Activated naive CD4-positive, alpha-beta T cell treated with anti-CD3 and anti-CD28 coated beads for 36 hours (primary cell): ENCODE data around the gene ZFP36L1. TPM values are rescaled to one million over a fixed set of nuclear protein-coding genes. Genes with fewer than 3 reads are reported as not detected.

ENCODE experiments used
- CTCF ChIA-PET: fragments of 350-600 bp; sonication (Branson Sonifier 250); formaldehyde crosslinking; loops from one replicate; lab custom pipeline; 2021; ENCODE audit warnings: antibody characterized with exemption; lab: Charles Lee
- DNase-seq: peaks from one replicate; pipeline ENCODE4 v3.0.0-alpha.2; 2020
- H3K27ac Mint-ChIP-seq: one replicate; pipeline ENCODE4 v1.8.0; 2021; ENCODE audit warnings: mild to moderate bottlenecking, mixed read lengths
- H3K27me3 Mint-ChIP-seq: one replicate; pipeline ENCODE4 v1.8.0; 2021; ENCODE audit warnings: low read depth, mixed read lengths
- H3K36me3 Mint-ChIP-seq: one replicate; pipeline ENCODE4 v1.8.0; 2021; ENCODE audit warnings: low read depth, mixed read lengths
- H3K4me1 Mint-ChIP-seq: one replicate; pipeline ENCODE4 v1.8.0; 2021; ENCODE audit warnings: low read depth, mixed read lengths
- H3K4me3 Mint-ChIP-seq: one replicate; pipeline ENCODE4 v1.8.0; 2021; ENCODE audit warnings: mild to moderate bottlenecking, moderate library complexity, mixed read lengths
- H3K9me3 Mint-ChIP-seq: one replicate; pipeline ENCODE4 v1.8.0; 2021; ENCODE audit warnings: mixed read lengths
- intact Hi-C: fragments of 100-400 bp; cut with micrococcal nuclease; formaldehyde crosslinking; loops from one replicate; pipeline ENCODE4 v1.15.1; 2023
- total RNA-seq, 2 experiments: library from RNA; stranded (reverse); gene quantifications; one replicate each; pipeline ENCODE4 v1.2.3, GENCODE V29; 2021

Gene ZFP36L1
- total RNA-seq, 2 experiments from 2014 or later, result 76.8 to 85.1 TPM

DNA sequence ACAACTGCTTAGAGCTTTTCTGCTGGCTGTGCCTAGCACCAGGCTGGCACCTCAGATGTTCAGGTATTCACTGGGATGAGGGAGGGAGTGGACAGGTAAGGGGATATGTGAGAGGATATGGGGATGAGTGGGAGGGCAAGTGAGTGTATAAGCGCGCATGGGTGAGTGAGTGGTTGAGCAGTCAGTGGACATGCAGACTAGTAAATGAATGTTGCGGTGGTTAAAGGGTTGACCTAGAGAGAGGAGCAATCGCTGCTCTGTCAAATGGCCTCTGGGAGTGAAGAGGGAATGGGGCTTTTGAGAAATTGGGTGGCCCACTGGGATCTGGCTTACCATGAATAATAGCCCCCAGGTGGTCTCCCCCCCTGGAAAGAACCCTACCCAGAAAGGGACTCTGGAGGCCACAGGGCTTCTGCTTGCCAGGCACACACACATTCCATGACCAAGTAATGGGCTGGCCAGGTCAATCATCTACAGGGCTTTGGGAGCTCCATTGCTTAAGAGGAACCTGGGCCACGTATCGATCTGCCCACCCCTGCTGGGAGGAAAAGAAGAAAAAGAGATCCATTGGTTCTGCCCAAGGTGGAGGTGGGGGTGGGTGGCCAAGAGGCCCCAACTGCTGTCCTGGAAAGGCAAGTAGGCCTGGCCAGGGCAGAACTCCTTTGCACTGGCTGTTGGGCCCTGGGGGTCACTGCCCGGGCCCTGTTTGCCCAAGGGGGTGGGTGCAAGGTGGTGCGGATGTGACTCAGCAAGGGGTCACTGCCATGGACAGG lies 30.8 kb upstream of the ZFP36L1 start:
- Mint-ChIP-seq H3K4me3 (no peak overlapping the region), H3K27ac (no peak overlapping the region), H3K4me1 (peaks cover 39% of the 10 kb centered on the region), H3K27me3 (no peaks in the 10 kb centered on the region), H3K9me3 (no peaks in the 10 kb centered on the region), H3K36me3 (no peaks in the 10 kb centered on the region)
- no peak for DNase-seq
- CTCF ChIA-PET, result interaction anchor here (0.5 to 5.8 kb wide), 5 partner anchors 11 to 575 kb away, joined by 3 to 47 read pairs (median 3); no protein-coding TSS in a partner anchor
- intact Hi-C loops, result no loop called here

DNA sequence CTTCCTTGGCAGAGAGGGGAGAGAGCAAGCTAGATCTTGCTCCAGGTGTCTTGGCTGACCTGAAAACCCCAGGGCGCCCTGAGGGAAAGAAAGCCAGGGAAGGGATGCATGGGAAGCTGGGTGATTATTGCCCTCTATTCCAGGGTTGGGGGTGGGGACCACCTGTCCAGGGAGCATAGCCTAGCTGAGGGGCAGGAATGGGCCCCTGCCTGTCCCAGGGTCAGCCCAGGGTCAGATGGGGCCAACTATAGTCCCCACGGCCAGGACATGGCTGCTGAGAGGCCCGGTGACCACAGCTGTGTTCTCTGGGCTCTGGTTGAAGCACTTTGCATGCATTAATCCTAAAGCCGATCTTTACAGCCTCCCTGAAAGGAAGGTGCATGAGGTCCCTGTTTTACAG lies 30.1 kb upstream of the ZFP36L1 start:
- intact Hi-C loops, result no loop called here
- DNase-seq, result no peak
- H3K4me3 Mint-ChIP-seq, result no peak overlapping the region

DNA sequence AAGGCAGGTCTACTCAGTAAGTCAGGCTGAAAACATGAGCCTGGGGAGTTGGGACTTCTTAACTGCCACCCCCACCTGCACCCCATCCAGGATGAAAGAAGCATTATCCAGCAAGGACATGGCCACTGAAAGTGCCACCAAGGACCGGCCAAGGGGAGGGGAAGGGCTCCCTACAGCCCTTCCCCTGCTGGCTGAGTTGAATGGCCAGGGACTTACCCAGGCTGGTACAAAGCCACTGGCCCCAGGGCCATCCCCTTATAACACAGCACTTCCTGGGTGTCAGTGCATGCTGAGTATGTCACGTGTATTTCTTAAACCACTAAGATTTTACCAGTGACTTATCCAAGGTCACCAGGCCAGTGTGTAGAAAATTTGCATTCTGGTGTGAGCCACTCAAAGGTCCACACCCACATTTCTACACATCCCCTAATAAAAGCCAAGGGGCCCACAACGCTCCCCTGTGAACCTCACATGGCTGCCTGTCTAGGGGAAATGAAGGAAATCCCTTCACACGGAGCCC lies 29.3 kb upstream of the ZFP36L1 start:
- no peaks in the 10 kb centered on the region for H3K36me3 Mint-ChIP-seq
- peaks cover 45% of the 10 kb centered on the region for H3K4me1 Mint-ChIP-seq
- no peaks in the 10 kb centered on the region for H3K9me3 Mint-ChIP-seq
- H3K4me3 Mint-ChIP-seq, result no peak overlapping the region
- H3K27ac Mint-ChIP-seq, result no peak overlapping the region
- CTCF ChIA-PET, result interaction anchor here (5.8 to 13.2 kb wide), 2 partner anchors 21 to 37 kb away, joined by 47 to 270 read pairs; partner anchors contain the start of gene ZFP36L1
- DNase-seq, result peak; percentile 66
- H3K27me3 Mint-ChIP-seq, result no peaks in the 10 kb centered on the region
- intact Hi-C loops, result no loop called here

More for the DNA sequence above, 30.1 kb upstream of the ZFP36L1 start:
- Mint-ChIP-seq H3K27me3 (no peaks in the 10 kb centered on the region), H3K27ac (no peak overlapping the region), H3K36me3 (no peaks in the 10 kb centered on the region), H3K9me3 (no peaks in the 10 kb centered on the region), H3K4me1 (peaks cover 43% of the 10 kb centered on the region)
- CTCF ChIA-PET, result interaction anchor here (0.8 to 5.8 kb wide), 3 partner anchors 12 to 43 kb away, joined by 3 to 47 read pairs (median 4); no protein-coding TSS in a partner anchor

DNA sequence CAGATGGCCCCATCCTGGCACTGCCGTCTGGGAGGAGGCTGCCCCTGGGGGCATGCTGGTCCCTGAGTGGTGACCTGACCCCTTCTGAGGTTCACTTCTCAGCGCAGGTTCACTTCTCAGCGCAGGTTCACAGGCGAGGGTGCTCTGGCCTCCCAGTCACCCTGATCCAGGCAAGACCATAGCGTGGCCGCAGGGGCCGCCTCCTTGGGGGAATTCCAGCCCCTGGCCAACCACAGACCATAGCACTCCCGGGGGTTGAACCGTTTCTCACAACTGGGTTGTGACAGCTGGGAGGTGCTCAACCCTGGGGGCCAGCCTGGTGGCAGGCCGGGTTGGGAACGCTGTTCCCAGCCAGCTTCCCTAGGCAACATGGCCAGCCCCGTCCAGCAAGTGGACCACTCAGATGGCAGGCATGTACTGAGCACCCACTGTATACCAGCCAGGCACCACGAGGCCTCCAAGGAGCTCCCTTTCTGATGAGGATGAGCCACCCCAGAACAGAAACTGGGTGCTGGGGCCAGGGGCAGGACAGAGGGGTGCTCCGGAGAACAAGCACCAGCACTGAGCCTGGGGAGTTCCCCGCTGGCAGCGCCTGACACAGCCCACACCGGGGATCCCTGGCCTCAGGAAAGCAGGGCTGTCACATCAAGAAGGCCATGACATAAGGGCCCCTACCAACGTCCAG lies 28.3 kb upstream of the ZFP36L1 start:
- CTCF ChIA-PET, result interaction anchor here (0.6 to 13.2 kb wide), 7 partner anchors 9 to 984 kb away, joined by 3 to 270 read pairs (median 4); partner anchors contain the start of gene ZFP36L1
- Mint-ChIP-seq H3K27ac (no peak overlapping the region), H3K36me3 (no peaks in the 10 kb centered on the region), H3K9me3 (no peaks in the 10 kb centered on the region), H3K4me3 (no peak overlapping the region), H3K4me1 (peaks cover 50% of the 10 kb centered on the region), H3K27me3 (no peaks in the 10 kb centered on the region)
- DNase-seq, result no peak
- intact Hi-C loops, result no loop called here

DNA sequence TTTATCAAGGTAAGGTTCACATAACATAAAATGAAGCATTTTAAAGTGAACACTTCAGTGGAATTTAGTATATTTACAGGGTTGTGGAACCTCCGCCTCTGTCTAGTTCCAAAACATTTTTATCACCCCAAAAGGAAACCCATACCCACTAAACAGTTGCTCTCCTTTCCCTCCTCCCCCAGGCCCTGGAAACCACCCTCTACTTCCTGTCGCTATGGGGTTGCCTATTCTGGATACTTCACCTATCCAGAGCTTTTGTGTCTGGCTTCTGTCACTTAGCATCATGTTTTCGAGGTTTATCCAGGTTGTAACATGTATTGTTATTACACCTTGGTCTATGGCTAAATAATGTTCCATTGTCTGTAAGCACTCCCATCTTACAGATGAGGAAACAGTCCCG lies 27.7 kb upstream of the ZFP36L1 start:
- peak overlapping the region; percentile 50 for H3K27ac Mint-ChIP-seq
- intact Hi-C loops, result no loop called here
- peak; percentile 75 for DNase-seq
- H3K27me3 Mint-ChIP-seq, result no peaks in the 10 kb centered on the region
- no peak overlapping the region for H3K4me3 Mint-ChIP-seq
- no peaks in the 10 kb centered on the region for H3K36me3 Mint-ChIP-seq
- H3K4me1 Mint-ChIP-seq, result peaks cover 51% of the 10 kb centered on the region
- H3K9me3 Mint-ChIP-seq, result no peaks in the 10 kb centered on the region
- CTCF ChIA-PET, result interaction anchor here (0.6 to 13.2 kb wide), 9 partner anchors 10 to 983 kb away, joined by 3 to 270 read pairs (median 4); partner anchors contain the start of gene ZFP36L1

DNA sequence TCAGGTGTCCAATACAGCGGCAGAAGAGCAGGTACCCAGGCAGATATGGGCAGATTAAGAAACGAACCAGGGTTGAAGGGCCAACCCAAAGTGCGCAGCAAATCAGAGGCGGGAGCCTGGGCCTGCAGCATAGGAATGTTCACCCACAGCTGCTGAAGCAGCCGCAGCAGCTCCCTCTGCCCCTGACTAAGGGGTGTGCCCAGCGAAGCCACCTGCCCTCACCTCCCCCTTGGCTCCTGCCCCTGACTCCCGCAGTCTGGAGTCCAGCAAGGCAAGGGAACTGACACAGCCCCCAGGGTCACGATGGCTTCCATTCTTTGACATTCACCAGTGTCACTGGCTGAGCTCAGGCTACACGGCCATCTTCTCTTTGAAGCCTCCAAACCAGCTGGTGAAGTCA lies 27.3 kb upstream of the ZFP36L1 start:
- Mint-ChIP-seq H3K4me3 (no peak overlapping the region), H3K36me3 (no peaks in the 10 kb centered on the region), H3K9me3 (no peaks in the 10 kb centered on the region), H3K4me1 (peaks cover 55% of the 10 kb centered on the region), H3K27me3 (no peaks in the 10 kb centered on the region), H3K27ac (peak overlapping the region; percentile 50)
- no peak for DNase-seq
- intact Hi-C loops, result no loop called here
- CTCF ChIA-PET, result interaction anchor here (0.8 to 13.2 kb wide), 7 partner anchors 10 to 886 kb away, joined by 3 to 270 read pairs (median 4); partner anchors contain the start of gene ZFP36L1

DNA sequence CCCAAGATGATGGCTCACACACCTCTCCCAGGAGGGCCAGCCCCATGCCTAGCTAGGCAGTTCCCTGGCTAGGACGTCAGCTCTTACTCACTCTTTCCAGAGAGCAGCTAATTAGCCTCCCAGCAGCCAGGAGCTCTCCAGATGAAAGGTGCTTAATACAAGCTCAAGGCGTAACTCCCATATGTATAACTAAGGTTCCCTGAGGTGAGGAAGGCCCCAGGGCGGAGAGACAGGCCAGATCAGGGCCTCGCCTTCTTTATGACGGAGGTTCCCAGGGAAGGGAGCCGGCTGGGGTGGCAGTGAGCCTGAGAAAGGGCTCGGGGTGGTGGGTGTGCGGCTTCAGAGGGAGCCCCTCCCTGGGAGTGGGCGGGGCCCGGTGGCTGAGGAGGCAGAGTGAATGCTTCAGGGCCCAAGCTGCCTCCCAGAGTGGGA lies 26.4 kb upstream of the ZFP36L1 start:
- Mint-ChIP-seq H3K27ac (peak overlapping the region; percentile 70), H3K9me3 (no peaks in the 10 kb centered on the region), H3K4me3 (no peak overlapping the region), H3K4me1 (peaks cover 57% of the 10 kb centered on the region), H3K27me3 (no peaks in the 10 kb centered on the region), H3K36me3 (no peaks in the 10 kb centered on the region)
- CTCF ChIA-PET, result interaction anchor here (0.6 to 13.2 kb wide), 9 partner anchors 24 to 885 kb away, joined by 3 to 270 read pairs (median 4); partner anchors contain the start of gene ZFP36L1
- DNase-seq, result peak; percentile 89
- intact Hi-C loops, result loop anchor here (1.0 to 10.0 kb wide), 8 partner anchors 22 to 1002 kb away; partner anchors contain the start of genes RAD51B and ZFYVE26

DNA sequence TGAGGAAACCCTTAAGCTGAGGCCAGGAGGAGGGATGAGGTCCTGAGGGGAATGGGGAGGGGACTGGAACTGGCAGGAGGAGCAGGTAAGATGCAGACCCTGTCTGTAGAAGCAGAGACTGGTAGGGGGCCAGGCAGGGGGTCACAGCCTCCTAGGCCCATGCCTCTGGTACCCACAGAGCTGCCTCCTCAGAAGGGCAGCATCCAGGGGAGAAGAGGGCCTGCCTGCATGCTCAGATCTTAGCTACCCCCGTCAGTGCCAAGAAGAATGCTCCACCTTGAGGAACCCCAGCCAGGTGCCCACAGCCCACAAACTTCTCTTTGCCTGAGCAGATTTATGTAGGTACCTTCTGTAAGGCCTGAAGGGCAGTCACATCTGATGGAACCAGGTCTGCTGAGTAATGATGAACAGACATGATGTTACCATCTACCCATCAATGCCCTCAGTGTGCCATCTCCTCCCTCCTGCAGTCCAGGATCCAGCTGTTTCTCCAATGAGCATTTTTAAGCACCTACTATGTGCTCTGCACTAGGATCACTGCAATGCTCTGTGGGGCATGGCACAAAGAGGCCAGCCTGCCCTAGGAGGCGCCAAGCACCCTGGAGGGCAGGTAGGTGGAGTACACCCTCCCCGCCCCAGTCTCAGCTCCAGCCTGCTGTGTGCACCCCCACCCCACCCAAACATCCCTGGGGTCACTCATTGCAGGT lies 24.8 kb upstream of the ZFP36L1 start:
- DNase-seq, result no peak
- Mint-ChIP-seq H3K9me3 (no peaks in the 10 kb centered on the region), H3K27ac (peak overlapping the region; percentile 95), H3K27me3 (no peaks in the 10 kb centered on the region), H3K4me1 (peaks cover 68% of the 10 kb centered on the region), H3K36me3 (no peaks in the 10 kb centered on the region), H3K4me3 (peak overlapping the region; percentile 76)
- intact Hi-C loops, result loop anchor here (2.0 to 10.0 kb wide), 7 partner anchors 23 to 1000 kb away; partner anchors contain the start of genes RAD51B and ZFYVE26
- CTCF ChIA-PET, result interaction anchor here (0.6 to 13.2 kb wide), 22 partner anchors 11 to 874 kb away, joined by 3 to 270 read pairs (median 4); partner anchors contain the start of gene ZFP36L1

DNA sequence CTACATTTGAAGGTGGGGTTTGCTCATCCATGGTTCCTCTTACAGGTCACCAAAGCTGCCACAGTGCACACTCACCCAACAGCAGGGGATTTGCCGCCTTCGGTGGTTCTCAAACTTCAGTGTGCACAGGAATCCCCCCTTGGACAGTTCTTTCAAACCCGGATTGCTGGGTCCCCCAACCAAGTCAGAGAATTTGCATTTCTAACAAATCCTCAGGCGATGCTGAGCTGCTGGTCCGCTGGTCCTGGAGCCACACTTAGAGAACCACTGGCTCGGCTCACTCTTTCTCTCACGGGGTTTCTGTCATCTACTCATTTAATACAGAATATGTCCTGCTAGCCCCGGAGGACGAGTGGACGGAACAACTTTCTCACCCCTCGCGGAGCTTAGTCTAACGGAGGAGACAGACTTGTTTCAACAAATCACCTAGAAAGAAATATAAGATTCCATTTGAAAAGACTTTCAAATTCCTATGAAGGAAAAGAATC lies 24.1 kb upstream of the ZFP36L1 start:
- CTCF ChIA-PET, result interaction anchor here (0.8 to 13.2 kb wide), 29 partner anchors 8 to 877 kb away, joined by 3 to 270 read pairs (median 4); partner anchors contain the start of gene ZFP36L1
- peak overlapping the region; percentile 76 for H3K4me3 Mint-ChIP-seq
- no peak for DNase-seq
- intact Hi-C loops, result loop anchor here (1.0 to 10.0 kb wide), 8 partner anchors 35 to 1000 kb away; partner anchors contain the start of genes RAD51B and ZFYVE26
- H3K9me3 Mint-ChIP-seq, result no peaks in the 10 kb centered on the region
- H3K4me1 Mint-ChIP-seq, result peaks cover 70% of the 10 kb centered on the region
- H3K27me3 Mint-ChIP-seq, result no peaks in the 10 kb centered on the region
- H3K36me3 Mint-ChIP-seq, result no peaks in the 10 kb centered on the region
- peak overlapping the region; percentile 95 for H3K27ac Mint-ChIP-seq

DNA sequence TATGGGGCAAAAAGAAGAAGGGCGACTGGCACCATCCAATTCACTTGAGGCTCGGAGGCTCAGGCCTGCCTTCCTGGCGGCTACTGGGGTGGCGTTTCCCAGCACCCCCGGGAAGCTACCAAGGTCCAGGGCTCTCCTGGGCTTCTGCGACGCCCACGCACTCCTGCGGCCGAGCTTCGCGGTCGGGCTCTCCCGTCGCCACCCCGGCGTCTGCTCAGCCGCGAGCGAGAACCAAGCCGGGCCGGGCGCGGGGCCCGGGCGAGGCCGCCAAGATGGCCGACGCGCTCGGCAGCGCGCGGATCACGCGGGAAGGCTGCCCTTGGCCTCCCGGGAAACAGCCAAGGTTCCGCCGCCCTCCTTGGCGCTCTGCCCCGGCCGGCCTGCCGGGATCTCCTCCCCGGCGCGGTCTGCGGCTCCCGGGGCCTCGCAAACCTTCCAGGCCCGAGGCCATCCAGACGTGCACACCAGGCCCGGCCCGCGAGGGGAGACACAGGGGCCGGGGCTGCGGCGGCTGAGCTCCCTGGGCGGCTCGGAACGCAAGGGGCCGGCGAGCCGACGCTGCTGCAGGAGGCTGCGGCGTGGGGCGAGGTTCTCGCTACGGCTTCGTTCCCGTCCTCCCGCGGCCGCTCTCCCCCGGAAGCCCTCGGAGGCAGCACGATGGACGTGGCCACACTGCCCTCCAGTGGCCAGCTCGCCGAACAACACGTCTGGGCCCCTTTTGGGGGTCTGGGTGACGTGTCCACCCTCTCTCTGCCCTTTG lies 23.5 kb upstream of the ZFP36L1 start:
- DNase-seq, result peak; percentile 90
- Mint-ChIP-seq H3K27me3 (no peaks in the 10 kb centered on the region), H3K27ac (peak overlapping the region; percentile 95), H3K4me1 (peaks cover 69% of the 10 kb centered on the region), H3K9me3 (no peaks in the 10 kb centered on the region), H3K36me3 (no peaks in the 10 kb centered on the region), H3K4me3 (peak overlapping the region; percentile 76)
- intact Hi-C loops, result loop anchor here (1.0 to 10.0 kb wide), 8 partner anchors 34 to 999 kb away; partner anchors contain the start of genes RAD51B and ZFYVE26
- CTCF ChIA-PET, result interaction anchor here (0.6 to 13.2 kb wide), 32 partner anchors 8 to 877 kb away, joined by 3 to 270 read pairs (median 4); partner anchors contain the start of gene ZFP36L1
